RWPE1 (cell line): ENCODE measurements around the gene HBP1.
"Not testable (repeated sequence)": the region's sequence is repeated elsewhere in the genome, so short reads cannot be mapped to it uniquely, and the experiment has no call there.

Experiments
- CTCF ChIA-PET: fragments of 350-600 bp; sonication (Branson Sonifier 250); formaldehyde crosslinking; extraction: SDS; loops from one replicate; lab custom pipeline; 2021; lab: Yijun Ruan, JAX
- POLR2A ChIA-PET: fragments of 400-600 bp; formaldehyde crosslinking; extraction: SDS; loops from one replicate; lab custom pipeline; 2020; ENCODE audit warnings: antibody characterized with exemption; ENCODE audit not compliant: low non-redundant PET; lab: Yijun Ruan, JAX
- DNase-seq: peaks from one replicate; pipeline ENCODE4 v3.0.0; 2012; ENCODE audit warnings: low spot score
- H3K27ac ChIP-seq: fragments of 450-650 bp; 2 replicates; pipeline ENCODE4 v1.5.1; 2017
- CTCF ChIP-seq: fragments of 450-650 bp; conservative IDR thresholded peaks from 2 replicates; pipeline ENCODE4 v1.5.1; 2017; ENCODE audit warnings: low read depth, mild to moderate bottlenecking

HBP1 gene

DNA sequence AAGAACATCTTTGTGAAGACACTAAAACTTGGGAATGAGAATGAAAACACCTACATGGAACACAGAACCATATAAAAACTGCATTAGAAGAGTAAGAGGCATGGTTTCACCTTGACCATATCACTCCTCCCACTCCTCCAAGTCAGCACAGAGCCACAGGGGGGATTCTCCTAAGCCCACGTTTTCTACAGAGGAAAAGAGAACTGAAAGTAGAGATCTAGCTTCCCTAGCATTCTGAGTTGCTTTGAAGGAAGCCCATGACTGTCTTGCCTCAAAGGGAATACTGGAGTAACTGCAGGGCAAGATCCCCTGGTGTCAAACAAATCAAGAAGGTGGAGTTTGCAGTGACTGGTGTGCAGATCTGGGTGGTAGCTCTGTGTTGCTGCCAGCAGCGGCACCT, 43.9 kb downstream of the HBP1 start:
- TF ChIP-seq CTCF, result no peak
- no peak overlapping the region for H3K27ac ChIP-seq
- no peak for DNase-seq
- ChIA-PET POLR2A (no interaction called here), CTCF (no interaction called here)

DNA sequence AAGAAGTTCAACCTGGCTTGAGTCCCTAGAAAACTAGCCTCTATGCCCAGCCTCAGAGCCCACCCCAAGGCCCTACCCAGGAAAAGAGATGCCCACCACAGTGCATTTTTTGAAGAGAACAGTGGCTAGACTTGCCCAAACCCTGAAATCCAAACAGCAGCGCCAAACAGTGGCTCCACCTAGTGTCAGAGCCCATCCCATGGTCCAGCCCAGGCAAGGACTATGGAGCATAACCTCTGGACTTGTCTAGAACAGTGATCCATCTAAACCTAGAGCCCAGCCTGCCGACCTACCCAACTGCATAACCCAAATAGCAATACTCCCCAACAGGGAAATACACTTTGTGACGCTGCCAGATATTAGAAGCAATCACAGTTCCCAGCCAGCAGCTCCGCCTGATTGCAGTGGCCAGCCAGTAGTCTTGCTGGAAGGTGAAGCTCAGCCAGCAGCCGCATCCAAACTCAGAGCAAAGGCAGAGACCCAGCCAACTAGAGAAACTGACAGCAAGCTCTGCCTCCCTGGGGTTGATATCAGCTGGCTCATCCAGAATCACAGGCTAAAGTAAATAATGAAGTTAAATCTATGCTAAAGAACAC, 44.5 kb downstream of the HBP1 start:
- TF ChIP-seq CTCF, result no peak
- ChIA-PET CTCF (interaction anchor here (0.6 to 0.8 kb wide), 2 partner anchors 12 to 1395 kb away, joined by 3 read pairs; no protein-coding TSS in a partner anchor), POLR2A (no interaction called here)
- no peak for DNase-seq
- H3K27ac ChIP-seq, result no peak overlapping the region

DNA sequence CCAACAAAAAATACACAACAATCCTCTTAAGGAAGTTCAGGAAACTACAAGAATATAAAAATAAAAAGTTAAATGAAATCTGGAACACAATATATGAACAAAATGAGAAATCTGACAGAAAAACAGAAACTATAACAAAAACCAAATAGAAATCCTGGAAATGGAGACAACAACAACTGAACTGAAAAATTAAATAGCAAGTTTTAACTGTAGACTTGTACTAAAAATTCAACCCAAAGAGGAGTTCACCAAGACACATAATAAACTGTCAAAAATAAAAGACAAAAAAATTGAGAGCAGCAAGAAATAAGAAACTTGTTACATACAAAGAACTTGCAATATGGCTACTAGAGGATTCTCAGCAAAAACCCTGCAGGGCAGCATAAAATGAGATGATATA, 45.1 kb downstream of the HBP1 start:
- ChIA-PET CTCF (interaction anchor here (0.6 to 0.8 kb wide), 2 partner anchors 11 to 1396 kb away, joined by 3 read pairs; no protein-coding TSS in a partner anchor), POLR2A (interaction anchor here (0.5 kb wide), 1 partner anchor 349 kb away, joined by 8 read pairs; no protein-coding TSS in a partner anchor)
- no peak for DNase-seq
- TF ChIP-seq CTCF, result no peak
- H3K27ac ChIP-seq, result no peak overlapping the region

DNA sequence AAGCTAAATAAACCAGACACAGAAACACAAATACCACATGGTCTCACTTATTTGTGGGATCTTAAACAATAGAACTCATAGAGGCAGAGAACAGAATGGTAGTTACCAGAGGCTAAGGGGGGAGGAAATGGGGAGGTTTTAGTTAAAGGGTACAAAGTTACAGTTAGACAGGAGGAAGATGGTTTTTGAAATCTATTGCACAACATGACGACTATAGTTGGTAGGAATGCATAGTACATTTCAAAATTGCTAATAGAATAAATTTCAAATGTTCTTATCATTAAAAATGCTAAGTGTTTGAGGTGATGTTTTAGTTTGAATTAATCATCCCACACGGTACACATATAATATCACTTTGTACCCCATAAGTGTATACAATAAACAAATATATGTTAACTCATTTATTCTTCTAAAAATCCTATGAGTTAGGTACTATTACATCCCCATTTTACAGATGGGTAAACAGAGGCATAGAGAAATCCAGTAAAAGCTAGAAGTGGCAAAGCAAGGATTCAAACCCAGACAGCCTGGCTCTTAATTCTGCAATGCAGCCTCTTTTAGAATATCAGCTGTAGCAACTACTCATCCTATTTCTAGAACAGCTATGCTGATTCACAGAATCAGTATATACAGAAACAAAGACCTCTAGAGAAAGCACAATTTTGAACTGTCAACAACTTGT, 50.9 kb downstream of the HBP1 start:
- ChIA-PET CTCF (no interaction called here), POLR2A (no interaction called here)
- no peak for DNase-seq

DNA sequence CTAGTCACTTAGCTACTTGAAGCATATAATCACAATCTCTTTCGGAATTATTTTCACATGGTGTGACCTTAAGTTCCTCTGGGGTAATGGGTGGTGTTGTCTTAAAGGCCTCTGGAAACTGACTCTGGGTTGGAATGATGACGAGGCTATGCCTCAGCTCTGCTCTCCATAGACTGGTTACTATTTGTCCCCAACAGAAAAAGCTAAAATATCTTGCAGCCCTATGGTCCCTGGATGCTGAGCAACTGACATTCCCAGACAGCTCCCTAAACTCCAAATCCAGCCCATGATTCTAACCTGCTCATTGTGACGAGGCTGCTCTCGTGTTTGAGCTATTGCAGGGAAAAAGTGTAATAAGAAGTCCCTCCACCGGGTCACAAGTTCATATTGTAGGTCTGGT, 51.6 kb downstream of the HBP1 start:
- ChIA-PET CTCF (interaction anchor here (0.6 kb wide), 1 partner anchor 52 kb away, joined by 7 read pairs; the partner anchor contains the start of gene HBP1), POLR2A (no interaction called here)
- no peak overlapping the region for H3K27ac ChIP-seq
- no peak for TF ChIP-seq CTCF
- DNase-seq, result no peak

More for the DNA sequence above, 50.9 kb downstream of the HBP1 start:
- H3K27ac ChIP-seq, result no peak overlapping the region
- TF ChIP-seq CTCF, result no peak

GRCh38 chr7:107220806-107221205, 52.0 kb downstream of the HBP1 start:
- POLR2A ChIA-PET, DNase-seq, H3K27ac ChIP-seq: not testable (repeated sequence)
- CTCF ChIA-PET, result interaction anchor here (0.6 kb wide), 1 partner anchor 52 kb away, joined by 7 read pairs; the partner anchor contains the start of gene HBP1
